KBM-7 (cell line): ENCODE data around the gene BAG3.
"Not testable (repeated sequence)": the region's sequence is repeated elsewhere in the genome, so short reads cannot be mapped to it uniquely, and the experiment has no call there.

Experiments used
- DNase-seq: peaks from one replicate; pipeline ENCODE4 v3.0.0-alpha.2; 2015
- in situ Hi-C: fragments of 300-500 bp; cut with MboI; formaldehyde crosslinking; loops from 2 replicates; pipeline ENCODE4 v1.14.3; 2020; ENCODE audit warnings: low sequenced_read_pairs, low pct_unique_long_range_greater_than_20kb, mixed read lengths

BAG3 gene

DNA sequence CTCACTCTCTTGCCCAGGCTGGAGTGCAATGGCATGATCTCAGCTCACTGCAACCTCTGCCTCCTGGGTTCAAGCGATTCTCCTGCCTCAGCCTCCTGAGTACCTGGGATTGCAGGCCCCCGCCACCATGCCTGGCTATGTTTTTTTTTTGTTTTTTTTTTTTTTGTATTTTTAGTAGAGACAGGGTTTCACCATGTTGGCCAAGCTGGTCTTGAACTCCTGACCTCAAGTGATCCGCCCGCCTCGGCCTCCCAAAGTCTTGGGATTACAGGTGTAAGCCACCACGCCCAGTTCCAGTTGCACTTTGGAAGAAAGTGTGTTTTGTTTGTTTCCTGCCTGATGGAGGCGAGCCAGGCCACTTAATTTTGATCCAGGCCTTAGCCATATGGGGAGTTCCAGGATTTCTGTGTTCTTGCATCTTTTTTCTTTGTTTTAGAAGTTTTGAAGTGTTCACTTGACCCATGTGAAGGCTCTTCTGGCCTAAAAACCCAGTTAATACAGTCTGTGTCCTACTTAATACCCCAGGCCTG lies 11.0 kb downstream of the BAG3 start:
- in situ Hi-C loops, DNase-seq: not testable (repeated sequence)

DNA sequence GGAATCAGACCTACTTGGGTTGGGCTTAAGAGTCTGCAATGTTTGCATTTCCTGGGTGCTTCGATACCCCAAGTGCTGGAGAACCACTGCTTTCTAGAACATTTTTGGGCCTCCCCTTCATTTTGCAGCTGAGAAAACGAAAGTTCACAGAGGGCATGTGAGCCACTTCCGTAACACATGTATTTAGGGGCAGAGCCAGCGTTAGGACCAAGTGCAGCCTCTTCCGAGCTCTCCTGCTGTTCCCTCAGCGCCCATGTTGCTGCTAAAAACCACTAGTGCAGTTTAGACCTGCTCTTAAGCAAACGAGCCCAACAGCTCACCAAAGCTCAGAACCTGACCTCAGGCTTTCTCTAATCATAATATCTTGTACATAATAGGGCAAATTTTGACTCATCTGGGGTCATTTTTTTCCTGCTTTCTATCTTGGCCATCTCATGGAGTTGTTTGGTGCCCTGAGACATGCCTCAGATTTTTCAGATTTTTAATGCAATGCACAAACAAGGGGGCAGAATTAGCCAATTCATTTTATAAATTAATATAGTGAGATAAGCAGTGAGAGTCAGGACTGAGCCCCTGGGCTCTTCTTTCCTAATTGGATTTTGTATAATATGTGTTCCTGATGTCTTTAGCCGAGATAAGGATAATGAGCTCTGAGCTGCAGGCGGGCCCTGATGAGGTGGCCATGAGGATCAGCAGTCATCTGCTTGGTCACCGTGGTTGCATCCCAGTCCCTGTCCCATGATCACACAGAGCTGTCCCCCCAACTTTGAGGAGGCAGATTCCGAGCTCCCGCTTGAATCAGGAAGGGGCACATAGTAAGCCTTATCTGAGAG lies 12.9 kb downstream of the BAG3 start:
- in situ Hi-C loops: no loop called here
- no peak for DNase-seq

DNA sequence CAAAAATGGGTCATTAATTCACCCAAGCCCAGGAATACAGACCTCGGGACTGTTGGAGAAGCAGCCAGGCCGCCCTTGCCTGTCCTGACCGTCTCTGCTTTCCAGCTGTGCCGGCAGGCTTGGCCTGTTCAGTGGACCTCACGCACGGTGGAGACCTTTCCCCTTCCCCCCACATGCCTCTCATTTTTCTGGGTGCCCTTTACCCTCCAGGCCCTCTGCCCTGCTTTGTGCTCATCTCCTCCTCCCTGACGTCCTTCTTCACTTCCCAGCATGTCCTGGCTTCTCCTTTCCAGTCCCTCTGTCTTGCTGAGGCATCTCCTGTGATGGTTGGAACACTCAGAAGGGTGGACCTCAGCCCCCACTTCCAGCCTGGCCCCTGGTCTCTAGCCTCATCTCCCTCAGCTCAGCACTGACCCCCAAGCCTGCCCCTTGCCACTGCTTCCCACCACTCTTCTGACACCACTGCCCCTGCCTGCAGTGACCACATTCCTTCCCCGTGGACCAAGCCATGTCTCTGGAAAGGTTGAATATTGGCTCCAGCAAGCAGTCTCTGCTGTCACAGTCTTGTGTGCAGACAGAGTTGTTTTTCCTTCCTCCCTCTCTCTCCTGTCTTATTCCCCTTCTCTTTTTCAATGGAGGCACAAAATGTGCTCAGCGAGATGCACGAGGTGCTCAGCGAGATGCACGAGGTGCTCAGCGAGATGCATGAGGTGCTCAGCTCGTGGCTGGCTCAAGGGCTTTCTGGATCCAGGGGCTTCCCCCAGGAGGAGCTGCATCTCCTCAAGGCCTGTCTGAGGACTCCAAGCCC lies 14.9 kb downstream of the BAG3 start:
- in situ Hi-C loops: no loop called here
- DNase-seq: no peak

DNA sequence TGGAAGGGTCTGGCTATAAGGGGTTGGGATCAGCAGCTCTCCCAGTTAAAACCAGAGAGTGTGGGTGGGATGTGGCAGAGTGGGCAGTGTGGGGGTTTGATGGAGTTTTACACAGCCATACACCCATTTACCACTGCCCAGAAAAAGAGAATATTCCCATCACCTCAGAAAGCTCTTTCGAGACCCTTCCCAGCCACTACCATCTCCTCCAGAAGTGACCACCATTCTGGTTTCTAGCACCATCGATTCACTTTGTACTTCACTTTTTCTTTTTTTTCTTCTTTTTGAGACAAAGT lies 15.5 kb downstream of the BAG3 start:
- in situ Hi-C loops: no loop called here
- no peak for DNase-seq

DNA sequence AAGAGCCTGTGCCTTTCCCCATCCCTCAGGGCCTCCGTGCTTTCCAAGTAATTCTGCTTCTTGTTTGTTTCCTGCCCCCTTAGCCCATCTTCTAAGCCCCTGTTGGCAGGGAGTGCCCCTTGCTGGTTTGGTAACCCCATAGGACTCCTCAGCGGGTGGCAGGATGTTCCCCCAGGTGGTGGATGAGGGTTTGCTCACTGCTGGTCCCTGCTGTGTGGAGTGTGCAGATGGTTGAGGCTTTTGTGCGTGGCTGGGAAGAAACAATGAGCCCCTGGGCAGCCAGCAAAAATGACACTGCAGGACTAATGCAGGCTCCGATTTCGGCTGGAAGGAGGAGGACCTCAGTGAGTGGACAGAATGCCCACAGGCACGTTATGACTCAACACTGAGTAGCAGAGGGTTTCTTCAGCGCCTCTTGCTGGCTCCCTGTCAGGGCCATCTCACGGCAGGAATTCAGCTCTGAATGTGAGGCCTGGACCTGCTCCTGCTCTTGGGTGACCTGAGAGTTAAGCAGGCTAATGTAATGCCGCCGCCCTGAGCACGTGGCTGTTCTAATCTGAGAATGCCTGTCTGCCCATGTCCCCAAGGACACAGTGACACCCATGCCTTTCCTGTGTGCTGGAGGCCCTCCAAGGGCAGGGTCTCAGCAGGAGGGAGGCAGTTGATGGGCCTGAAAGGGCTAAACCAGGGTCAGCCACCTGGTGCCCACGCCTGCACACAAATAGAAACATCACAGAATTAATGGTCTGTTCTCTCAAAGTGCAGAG lies 16.6 kb downstream of the BAG3 start:
- in situ Hi-C loops: no loop called here
- DNase-seq: no peak

DNA sequence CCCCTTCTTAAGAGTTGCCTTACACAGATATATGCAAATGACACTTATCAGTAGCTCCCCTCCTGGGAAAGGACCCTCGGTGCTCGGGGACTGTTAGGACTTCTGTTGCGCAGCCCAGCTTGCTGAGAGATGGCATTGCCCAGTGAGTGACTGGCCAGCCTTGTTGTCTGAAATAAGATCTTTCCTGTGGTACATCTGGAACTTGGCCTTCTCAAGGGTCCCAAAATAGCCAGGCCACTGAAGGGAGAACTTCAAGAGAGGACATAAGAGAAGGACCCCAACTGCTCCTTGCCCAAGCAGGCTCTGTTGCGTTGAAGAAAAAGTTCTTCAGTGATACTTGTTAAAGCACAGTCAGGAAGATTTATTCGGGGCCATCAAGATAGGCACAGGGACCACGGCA lies 17.3 kb downstream of the BAG3 start:
- in situ Hi-C loops: no loop called here
- DNase-seq: no peak

DNA sequence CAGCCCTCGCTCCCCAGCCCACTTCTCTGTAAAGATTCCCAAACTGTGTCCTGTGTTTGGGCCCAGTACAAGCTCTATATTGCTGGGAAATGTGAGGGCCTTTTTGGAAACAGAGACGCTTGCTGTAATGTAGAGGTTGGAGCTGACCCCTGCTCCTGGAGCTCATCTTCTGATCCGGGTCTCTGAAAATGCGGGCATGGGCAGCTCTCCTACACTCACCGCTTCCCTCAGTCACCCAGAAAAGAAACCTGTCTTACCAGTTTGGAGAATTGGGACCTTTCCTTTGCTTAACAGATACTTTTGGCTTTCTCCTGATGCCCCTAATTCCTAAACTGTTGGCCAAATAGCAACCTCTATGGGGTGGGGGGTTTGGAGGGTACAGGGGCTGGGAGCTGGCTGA lies 18.2 kb downstream of the BAG3 start:
- no peak for DNase-seq
- in situ Hi-C loops: no loop called here

DNA sequence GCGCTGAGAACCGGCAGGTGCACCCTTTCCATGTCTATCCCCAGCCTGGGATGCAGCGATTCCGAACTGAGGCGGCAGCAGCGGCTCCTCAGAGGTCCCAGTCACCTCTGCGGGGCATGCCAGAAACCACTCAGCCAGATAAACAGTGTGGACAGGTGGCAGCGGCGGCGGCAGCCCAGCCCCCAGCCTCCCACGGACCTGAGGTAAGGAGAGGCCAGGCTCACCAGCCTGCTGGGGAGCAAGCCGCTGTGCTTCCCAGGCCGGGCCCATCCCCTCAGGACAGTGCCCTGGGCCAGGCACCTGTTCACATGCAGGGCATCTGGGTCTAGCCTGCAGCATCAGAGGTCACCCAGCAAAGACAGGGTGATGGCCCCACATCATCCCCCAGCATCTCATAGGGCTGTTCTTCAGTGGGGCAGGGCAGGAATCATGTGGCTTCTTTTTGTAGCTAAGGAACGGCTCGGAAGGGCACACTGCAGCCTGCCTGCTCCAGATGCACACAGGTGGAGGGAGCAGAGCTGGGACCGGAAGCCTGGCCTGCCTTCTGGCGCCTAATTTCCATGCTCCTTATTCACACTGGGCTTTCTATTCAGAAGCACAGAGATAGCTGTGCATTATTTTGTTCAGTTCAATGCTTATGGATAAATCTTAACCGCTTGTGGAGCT lies 18.9 kb downstream of the BAG3 start:
- in situ Hi-C loops: no loop called here
- DNase-seq: no peak

DNA sequence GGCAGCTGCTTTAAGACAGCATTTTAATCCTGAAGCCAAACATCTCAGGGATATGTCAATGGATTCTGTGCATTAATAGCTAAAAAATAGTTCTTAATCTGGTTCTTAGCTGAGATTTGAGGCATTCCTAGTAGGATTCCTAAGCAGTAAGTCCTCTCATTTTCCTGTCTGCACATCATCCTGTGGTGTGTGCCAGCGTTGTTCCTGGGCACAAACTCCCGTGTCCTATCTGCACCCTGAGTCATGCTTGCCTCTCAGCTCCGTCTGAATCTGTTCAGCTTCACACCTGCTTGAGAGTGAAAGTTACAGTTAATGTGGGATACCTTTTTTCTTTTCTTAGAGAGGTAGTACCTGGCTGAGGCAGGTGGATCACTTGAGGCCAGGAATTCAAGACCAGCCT lies 19.5 kb downstream of the BAG3 start:
- DNase-seq: no peak
- in situ Hi-C loops: no loop called here

DNA sequence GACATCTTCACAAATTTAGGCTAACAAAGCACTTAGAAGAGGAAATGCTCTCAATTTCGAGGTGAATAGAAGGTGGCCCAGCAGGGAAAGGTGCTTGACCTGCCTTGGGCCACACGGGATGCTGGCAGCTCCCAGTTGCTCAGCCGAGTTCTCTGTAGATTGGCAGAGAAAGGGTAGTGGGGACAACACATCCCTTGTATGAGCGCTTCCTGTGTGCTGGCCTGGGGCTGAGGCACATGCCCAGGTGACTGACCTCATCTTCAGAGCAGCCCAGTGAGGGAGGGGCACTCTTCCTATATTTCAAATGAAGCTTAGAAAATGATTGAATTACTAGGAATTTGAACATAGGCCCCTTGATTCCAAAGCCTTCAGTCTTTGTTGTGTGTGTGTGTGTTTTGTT lies 20.2 kb downstream of the BAG3 start:
- DNase-seq: no peak
- in situ Hi-C loops: no loop called here

DNA sequence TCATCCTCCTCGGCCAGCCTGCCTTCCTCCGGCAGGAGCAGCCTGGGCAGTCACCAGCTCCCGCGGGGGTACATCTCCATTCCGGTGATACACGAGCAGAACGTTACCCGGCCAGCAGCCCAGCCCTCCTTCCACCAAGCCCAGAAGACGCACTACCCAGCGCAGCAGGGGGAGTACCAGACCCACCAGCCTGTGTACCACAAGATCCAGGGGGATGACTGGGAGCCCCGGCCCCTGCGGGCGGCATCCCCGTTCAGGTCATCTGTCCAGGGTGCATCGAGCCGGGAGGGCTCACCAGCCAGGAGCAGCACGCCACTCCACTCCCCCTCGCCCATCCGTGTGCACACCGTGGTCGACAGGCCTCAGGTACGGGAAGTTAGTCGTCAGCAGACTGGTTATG lies 21.1 kb downstream of the BAG3 start:
- no peak for DNase-seq
- in situ Hi-C loops: no loop called here

DNA sequence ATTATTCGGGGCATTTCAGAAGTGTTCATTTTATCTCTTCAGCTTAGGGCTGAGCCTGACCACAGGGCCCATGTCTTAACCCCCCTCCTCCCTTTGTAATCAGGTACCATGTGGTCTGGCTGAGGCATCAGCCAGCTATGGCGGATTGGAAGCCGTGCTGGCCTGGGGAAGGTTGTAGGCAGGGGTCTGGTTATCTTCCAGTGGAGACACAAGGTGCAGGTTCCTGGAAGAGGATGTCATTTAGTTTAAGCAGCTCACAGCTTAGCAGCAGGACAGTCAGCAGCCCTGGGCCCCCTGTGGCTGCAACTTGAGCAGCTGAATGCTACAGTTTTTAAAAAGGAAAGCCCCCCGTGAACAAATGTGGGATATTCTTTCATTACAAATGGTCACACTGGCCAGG lies 22.1 kb downstream of the BAG3 start:
- in situ Hi-C loops: no loop called here
- DNase-seq: no peak

DNA sequence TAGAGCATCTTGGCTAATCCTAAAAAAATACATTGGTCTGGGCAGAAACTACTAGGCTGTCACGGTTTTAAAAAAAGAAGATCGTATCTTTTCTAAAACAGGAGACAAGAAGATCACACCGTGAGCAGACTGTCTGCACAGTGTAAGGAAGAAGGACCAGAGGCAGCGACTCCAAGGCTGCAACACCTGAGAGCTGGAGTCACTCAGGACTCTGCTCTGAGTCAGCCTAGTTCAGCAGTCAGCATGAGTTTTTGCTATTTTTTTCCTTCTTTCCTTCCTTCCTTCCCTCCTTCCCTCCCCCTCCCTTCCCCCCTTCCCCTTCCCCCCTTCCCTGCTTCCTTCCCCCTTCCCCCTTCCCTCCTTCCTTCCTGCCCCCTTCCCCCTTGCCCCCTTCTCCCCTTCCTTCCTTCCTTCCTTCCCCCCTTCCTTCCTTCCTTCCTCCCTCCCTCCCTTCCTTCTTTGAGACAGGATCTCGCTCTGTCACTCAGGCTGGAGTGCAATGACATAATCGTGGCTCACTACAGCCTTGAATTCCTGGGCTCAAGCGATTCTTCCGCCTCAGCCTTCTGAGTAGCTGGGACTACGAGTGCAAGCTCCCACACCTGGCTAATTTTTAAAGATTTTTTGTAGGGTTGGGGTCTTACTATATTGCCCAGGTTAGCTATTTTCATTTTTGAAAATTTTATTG lies 24.4 kb downstream of the BAG3 start:
- DNase-seq: no peak
- in situ Hi-C loops: no loop called here

DNA sequence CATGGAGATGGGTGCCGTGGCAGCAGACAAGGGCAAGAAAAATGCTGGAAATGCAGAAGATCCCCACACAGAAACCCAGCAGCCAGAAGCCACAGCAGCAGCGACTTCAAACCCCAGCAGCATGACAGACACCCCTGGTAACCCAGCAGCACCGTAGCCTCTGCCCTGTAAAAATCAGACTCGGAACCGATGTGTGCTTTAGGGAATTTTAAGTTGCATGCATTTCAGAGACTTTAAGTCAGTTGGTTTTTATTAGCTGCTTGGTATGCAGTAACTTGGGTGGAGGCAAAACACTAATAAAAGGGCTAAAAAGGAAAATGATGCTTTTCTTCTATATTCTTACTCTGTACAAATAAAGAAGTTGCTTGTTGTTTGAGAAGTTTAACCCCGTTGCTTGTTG lies 25.9 kb downstream of the BAG3 start:
- in situ Hi-C loops: no loop called here
- no peak for DNase-seq

DNA sequence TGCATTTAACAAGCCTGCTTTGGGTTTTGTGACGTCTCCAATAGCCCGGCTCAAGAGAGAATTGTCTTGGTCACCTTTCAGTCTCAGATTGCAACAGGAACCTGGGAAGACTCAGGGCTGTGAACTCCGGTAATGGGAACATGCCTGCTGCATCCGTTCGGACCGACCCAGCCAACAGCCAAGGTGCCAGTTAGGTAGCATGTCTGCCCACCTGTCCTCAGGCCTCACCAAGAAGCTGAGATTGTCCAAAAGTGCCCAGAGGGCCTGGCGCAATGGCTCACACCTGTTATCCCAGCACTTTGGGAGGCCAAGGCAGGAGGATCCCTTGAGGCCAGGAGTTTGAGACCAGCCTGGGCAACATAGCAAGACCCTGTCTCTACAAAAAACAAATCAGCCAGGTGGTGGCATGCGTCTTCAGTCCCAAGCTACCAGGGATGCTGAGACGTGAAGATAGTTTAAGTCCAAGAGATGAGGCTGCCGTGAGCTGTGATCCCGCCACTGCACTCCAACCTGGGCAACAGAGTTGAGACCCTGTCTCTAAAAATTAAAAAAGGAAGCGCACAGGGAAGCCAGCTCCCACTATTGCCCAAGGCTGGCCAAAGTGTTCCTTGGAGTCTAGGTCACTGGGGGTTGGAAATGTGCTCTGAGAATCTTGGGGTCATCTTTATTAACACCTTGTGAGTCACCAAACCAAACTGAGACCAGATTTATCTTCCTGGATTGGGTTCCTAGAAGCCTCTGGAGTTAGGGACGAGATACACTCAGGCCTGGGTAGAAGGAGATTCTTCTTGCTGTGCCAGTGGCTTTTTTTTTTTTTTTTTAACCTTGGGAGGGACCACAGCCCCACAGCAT lies 26.9 kb downstream of the BAG3 start:
- no peak for DNase-seq
- in situ Hi-C loops: no loop called here

DNA sequence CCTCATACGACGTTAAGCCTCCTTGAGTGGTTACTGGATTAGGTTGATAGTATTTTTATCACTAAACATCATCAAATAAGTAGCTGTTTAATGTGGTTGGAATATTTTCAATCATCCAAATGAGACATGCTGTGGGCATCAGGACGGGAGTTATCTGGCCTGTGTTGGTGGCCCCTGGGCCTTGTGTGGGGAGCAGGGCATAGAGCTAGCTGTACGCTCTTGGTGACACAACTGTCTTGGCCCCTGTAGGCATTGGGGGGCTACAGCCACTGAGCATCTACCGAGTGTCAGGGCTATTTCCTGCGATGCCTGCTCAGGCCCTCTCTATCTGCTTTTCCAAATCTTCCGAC lies 28.3 kb downstream of the BAG3 start:
- DNase-seq: no peak
- in situ Hi-C loops: no loop called here

DNA sequence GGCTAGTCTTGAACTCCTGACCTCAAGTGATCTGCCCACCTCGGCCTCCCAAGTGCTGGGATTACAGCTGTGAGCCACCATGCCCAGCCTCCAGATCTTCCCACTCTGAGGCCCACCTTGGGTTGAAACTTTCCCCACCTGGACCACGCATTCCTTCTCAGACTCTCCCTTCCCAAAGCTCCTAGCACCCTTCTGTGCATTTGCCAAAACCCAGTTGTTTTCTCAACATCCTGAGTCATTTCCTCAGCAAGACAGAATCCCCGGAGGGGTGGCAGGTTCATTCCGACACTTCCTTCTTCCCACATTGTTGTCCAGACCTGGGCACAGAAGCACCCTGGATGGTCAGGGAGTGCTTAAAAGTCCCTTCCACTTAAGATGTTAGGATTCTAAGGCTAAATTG lies 28.9 kb downstream of the BAG3 start:
- in situ Hi-C loops: no loop called here
- DNase-seq: peak; percentile 14

DNA sequence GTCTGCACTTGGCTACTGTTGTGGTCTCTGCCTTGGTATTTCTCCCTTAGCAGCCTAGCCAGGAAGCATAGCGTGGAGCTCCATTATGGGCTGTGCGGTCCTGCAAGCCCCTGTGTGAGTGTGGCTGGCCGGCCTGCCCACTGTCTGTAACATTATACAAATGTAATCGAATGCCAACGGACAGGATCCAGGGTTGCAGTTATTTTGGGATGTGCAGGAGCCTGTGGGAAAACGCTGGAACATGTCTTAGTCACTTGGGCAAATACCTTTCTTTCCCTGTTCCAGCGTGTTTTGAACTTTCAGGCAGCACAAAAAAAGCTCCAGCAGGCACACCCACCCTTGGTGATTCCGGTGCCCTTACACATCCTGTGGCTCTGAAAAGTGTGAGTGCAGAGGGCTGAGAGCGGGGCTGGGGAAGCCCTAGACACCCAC lies 29.5 kb downstream of the BAG3 start:
- in situ Hi-C loops: no loop called here
- no peak for DNase-seq
